Epithelial cell of proximal tubule (primary cell): ENCODE measurements around the gene EPB41L4B. TPM values are rescaled to one million over a fixed set of nuclear protein-coding genes. Genes with fewer than 3 reads are reported as not detected.

ENCODE experiments used
- DNase-seq: peaks from one replicate; pipeline ENCODE4 v3.0.0-alpha.2; 2011; ENCODE audit warnings: low read depth
- H3K4me3 ChIP-seq: 2 replicates; pipeline ENCODE4 v1.5.1; 2011; ENCODE audit warnings: low read depth, mild to moderate bottlenecking, low read length
- CTCF ChIP-seq: conservative IDR thresholded peaks from 2 replicates; pipeline ENCODE4 v1.5.1; 2012; ENCODE audit warnings: low read depth, mild to moderate bottlenecking, low read length
- total RNA-seq: library from RNA; depleted of rRNA; stranded (reverse); fragments of >200 nt; gene quantifications from 2 replicates; pipeline ENCODE4 v1.2.3, GENCODE V29; 2015

The EPB41L4B gene
- total RNA-seq, 1 donor from 2014 or later, result 7.6 TPM

GRCh38 chr9:109315480-109316206, 5.2 kb downstream of the EPB41L4B start:
- no peak overlapping the region for H3K4me3 ChIP-seq
- no peak for DNase-seq
- no peak for TF ChIP-seq CTCF

- no peak for TF ChIP-seq CTCF
- no peak for DNase-seq
- no peak overlapping the region for H3K4me3 ChIP-seq
Observed at GRCh38 chr9:109314011-109314531, 6.8 kb downstream of the EPB41L4B start.

GRCh38 chr9:109313351-109313750, 7.5 kb downstream of the EPB41L4B start:
- H3K4me3 ChIP-seq, result no peak overlapping the region
- no peak for DNase-seq
- no peak for TF ChIP-seq CTCF

GRCh38 chr9:109312783-109313182, 8.1 kb downstream of the EPB41L4B start:
- H3K4me3 ChIP-seq, result no peak overlapping the region
- TF ChIP-seq CTCF, result no peak
- no peak for DNase-seq

GRCh38 chr9:109311731-109312130, 9.1 kb downstream of the EPB41L4B start:
- no peak overlapping the region for H3K4me3 ChIP-seq
- no peak for DNase-seq
- TF ChIP-seq CTCF, result no peak

- DNase-seq, result no peak
- no peak overlapping the region for H3K4me3 ChIP-seq
- no peak for TF ChIP-seq CTCF
Observed at GRCh38 chr9:109311286-109311685, 9.6 kb downstream of the EPB41L4B start.

- no peak overlapping the region for H3K4me3 ChIP-seq
- no peak for TF ChIP-seq CTCF
- DNase-seq, result no peak
Observed at GRCh38 chr9:109310486-109310901, 10.4 kb downstream of the EPB41L4B start.
